HuH-7 (cell line): Measurements from ENCODE around the gene FUNDC1.

Experiments
- DNase-seq: peaks from one replicate; pipeline ENCODE4 v3.0.0; 2011; ENCODE audit warnings: low spot score

Gene FUNDC1

GRCh38 chrX:44480591-44480990 lies 62.1 kb downstream of the FUNDC1 start:
- no peak for DNase-seq

GRCh38 chrX:44474410-44474809 lies 68.2 kb downstream of the FUNDC1 start:
- DNase-seq: no peak
